ENCODE data around the gene ALG5. TPM values are rescaled to one million over a fixed set of nuclear protein-coding genes. Genes with fewer than 3 reads are reported as not detected.

ALG5 gene
- total RNA-seq, 2 donors from 2014 or later, result 21.8 to 21.9 TPM

GRCh38 chr13:37026771-37027170 lies 27.6 kb upstream of the ALG5 start:
- TF ChIP-seq CTCF (conservative IDR thresholded peaks at IDR 0.05), result no peak
- Mint-ChIP-seq H3K36me3 (ENCODE audit: low read depth) (peaks cover 57% of the 10 kb centered on the region), H3K27ac (no peak overlapping the region), H3K4me3 (no peak overlapping the region), H3K4me1 (no peaks in the 10 kb centered on the region), H3K9me3 (no peaks in the 10 kb centered on the region), H3K27me3 (ENCODE audit: insufficient read depth) (no peaks in the 10 kb centered on the region)
- WGBS, 2 experiments (ENCODE audit: insufficient coverage in 1 of 2, insufficient read length in 1 of 2), result no CpG with 5 or more reads among the region's 1 CpG
- H3K9ac ChIP-seq (ENCODE audit: extremely low read depth, low read length, poor library complexity, severe bottlenecking), result no peak overlapping the region
- H3K27me3 ChIP-seq (ENCODE audit: control insufficient read depth, insufficient read depth, low read length, poor library complexity, severe bottlenecking), result no peaks in the 10 kb centered on the region
- no peaks in the 10 kb centered on the region for H3K9me3 ChIP-seq (ENCODE audit: control insufficient read depth, low read length)
- H3K27ac ChIP-seq (ENCODE audit: low read depth, low read length), result no peak overlapping the region
- DNase-seq, result no peak
- H3K4me1 ChIP-seq (ENCODE audit: control insufficient read depth, insufficient read depth, low read length), result no peaks in the 10 kb centered on the region
- no peak overlapping the region for H3K4me3 ChIP-seq (ENCODE audit: low read length)
- H3K36me3 ChIP-seq (ENCODE audit: control insufficient read depth, insufficient read depth, low read length), result peaks cover 93% of the 10 kb centered on the region

- no peak overlapping the region for H3K4me3 ChIP-seq (ENCODE audit: low read length)
- no peak overlapping the region for H3K4me3 Mint-ChIP-seq
- H3K4me1 Mint-ChIP-seq, result no peaks in the 10 kb centered on the region
Measured at GRCh38 chr13:37023871-37024270, 24.7 kb upstream of the ALG5 start.

GRCh38 chr13:37014609-37015008 lies 15.5 kb upstream of the ALG5 start:
- no peaks in the 10 kb centered on the region for H3K27me3 Mint-ChIP-seq (ENCODE audit: insufficient read depth)
- Histone ChIP-seq H3K4me1 (ENCODE audit: control insufficient read depth, insufficient read depth, low read length) (no peaks in the 10 kb centered on the region), H3K27ac (ENCODE audit: low read depth, low read length) (no peak overlapping the region), H3K27me3 (ENCODE audit: control insufficient read depth, insufficient read depth, low read length, poor library complexity, severe bottlenecking) (no peaks in the 10 kb centered on the region), H3K9ac (ENCODE audit: extremely low read depth, low read length, poor library complexity, severe bottlenecking) (no peak overlapping the region), H3K9me3 (ENCODE audit: control insufficient read depth, low read length) (no peaks in the 10 kb centered on the region), H3K36me3 (ENCODE audit: control insufficient read depth, insufficient read depth, low read length) (peaks cover 95% of the 10 kb centered on the region), H3K4me3 (ENCODE audit: low read length) (no peak overlapping the region)
- H3K4me1 Mint-ChIP-seq, result no peaks in the 10 kb centered on the region
- no peak for TF ChIP-seq CTCF (conservative IDR thresholded peaks at IDR 0.05)
- H3K36me3 Mint-ChIP-seq (ENCODE audit: low read depth), result peaks cover 63% of the 10 kb centered on the region
- 100% methylated on average over 1 of the region's 1 CpG; no CpG with 5 or more reads in 1 of the 2 experiments for WGBS, 2 experiments (ENCODE audit: insufficient coverage in 1 of 2, insufficient read length in 1 of 2)
- no peak for DNase-seq
- H3K9me3 Mint-ChIP-seq, result peaks cover 1% of the 10 kb centered on the region
- H3K4me3 Mint-ChIP-seq, result no peak overlapping the region
- H3K27ac Mint-ChIP-seq, result no peak overlapping the region

More at GRCh38 chr13:37023871-37024270, 24.7 kb upstream of the ALG5 start:
- H3K9me3 ChIP-seq (ENCODE audit: control insufficient read depth, low read length), result no peaks in the 10 kb centered on the region
- Mint-ChIP-seq H3K36me3 (ENCODE audit: low read depth) (peaks cover 55% of the 10 kb centered on the region), H3K27ac (no peak overlapping the region), H3K27me3 (ENCODE audit: insufficient read depth) (no peaks in the 10 kb centered on the region), H3K9me3 (no peaks in the 10 kb centered on the region)
- no peak overlapping the region for H3K27ac ChIP-seq (ENCODE audit: low read depth, low read length)
- DNase-seq, result no peak
- H3K27me3 ChIP-seq (ENCODE audit: control insufficient read depth, insufficient read depth, low read length, poor library complexity, severe bottlenecking), result no peaks in the 10 kb centered on the region
- no peak for TF ChIP-seq CTCF (conservative IDR thresholded peaks at IDR 0.05)
- peaks cover 94% of the 10 kb centered on the region for H3K36me3 ChIP-seq (ENCODE audit: control insufficient read depth, insufficient read depth, low read length)
- no peaks in the 10 kb centered on the region for H3K4me1 ChIP-seq (ENCODE audit: control insufficient read depth, insufficient read depth, low read length)
- 96% methylated on average over 1 of the region's 1 CpG; no CpG with 5 or more reads in 1 of the 2 experiments for WGBS, 2 experiments (ENCODE audit: insufficient coverage in 1 of 2, insufficient read length in 1 of 2)
- no peak overlapping the region for H3K9ac ChIP-seq (ENCODE audit: extremely low read depth, low read length, poor library complexity, severe bottlenecking)

Data from endodermal cell (in vitro differentiated cells).